BLaER1 treated with 17β-estradiol and CSF1 and Interleukin-3, amounts not matched to agents 10 nM and 100 nM (cell line): ENCODE results near the gene TEKT5.
A peak's percentile ranks its signal among the peaks of the same experiment; 100 is the strongest.

Experiments used
- H3K27ac ChIP-seq, 11 experiments: shearing (Covaris generic); formaldehyde crosslinking; 2 replicates each; pipeline ENCODE4 v1.8.1; 2022
- H3K27me3 ChIP-seq, 11 experiments: shearing (Covaris generic); formaldehyde crosslinking; 2 replicates each; pipeline ENCODE4 v1.8.1; 2022
- H3K36me3 ChIP-seq, 11 experiments: shearing (Covaris generic); formaldehyde crosslinking; 2 replicates each; pipeline ENCODE4 v1.8.1; 2022
- H3K4me1 ChIP-seq, 10 experiments: shearing (Covaris generic); formaldehyde crosslinking; 2 replicates each; pipeline ENCODE4 v1.8.1; 2022
- H3K4me2 ChIP-seq, 11 experiments: shearing (Covaris generic); formaldehyde crosslinking; 2 replicates each; pipeline ENCODE4 v1.8.1; 2022
- H3K4me3 ChIP-seq, 10 experiments: shearing (Covaris generic); formaldehyde crosslinking; 2 replicates each; pipeline ENCODE4 v1.8.1; 2022
- H3K9ac ChIP-seq, 11 experiments: shearing (Covaris generic); formaldehyde crosslinking; 2 replicates each; pipeline ENCODE4 v1.8.1; 2022
- H3K9me3 ChIP-seq, 11 experiments: shearing (Covaris generic); formaldehyde crosslinking; replicated peaks in 1 of 11; 2 replicates each; pipeline ENCODE4 v1.8.1; 2022
- H4K20me1 ChIP-seq, 11 experiments: shearing (Covaris generic); formaldehyde crosslinking; 2 replicates each; pipeline ENCODE4 v1.8.1; 2022
- Cebpa-rat ChIP-seq, 11 experiments: shearing (Covaris generic); IDR thresholded peaks; 2 replicates each; pipeline ENCODE4 v1.8.1; 2022

Gene TEKT5

DNA sequence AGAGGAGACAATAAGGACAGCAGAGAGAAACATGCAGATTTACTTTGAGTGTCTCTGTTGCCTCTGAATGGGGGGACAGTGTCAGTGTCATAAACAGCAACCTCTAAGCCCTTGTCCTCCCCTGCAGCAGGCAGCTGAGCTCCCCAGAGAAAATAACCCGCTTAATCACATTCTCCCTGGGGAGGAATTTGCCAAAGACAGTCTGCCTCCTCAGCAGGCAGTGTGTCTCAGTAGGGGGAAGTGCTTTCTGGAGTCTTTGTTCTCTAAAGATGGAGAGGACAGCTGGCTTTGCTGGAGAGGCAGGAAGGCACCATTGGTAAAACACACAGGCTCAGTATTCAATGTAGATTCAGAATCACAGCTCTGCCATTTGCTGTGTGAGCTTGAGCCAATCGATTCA lies 16.1 kb downstream of the TEKT5 start:
- no peak for TF ChIP-seq Cebpa-rat (IDR thresholded peaks at IDR 0.05)

DNA sequence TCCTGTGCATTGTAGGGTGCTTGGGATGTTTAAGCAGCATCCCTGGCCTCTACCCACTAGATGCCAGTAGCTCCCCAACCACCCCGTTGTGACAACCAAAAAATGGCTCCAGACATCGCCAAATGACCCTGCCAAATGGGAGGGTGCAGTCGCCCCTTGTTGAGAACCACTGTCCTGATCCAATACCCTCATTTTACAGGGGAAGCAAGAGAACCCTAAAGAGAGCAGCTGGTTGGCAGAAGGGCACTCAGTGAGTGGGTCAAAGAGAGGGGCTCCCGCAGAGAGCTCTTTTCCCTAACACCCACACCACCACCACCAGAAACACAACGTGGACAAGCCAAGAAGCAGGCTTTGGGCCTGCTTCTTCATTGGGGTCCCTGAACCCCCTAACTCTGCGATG lies 18.4 kb downstream of the TEKT5 start:
- no peak for TF ChIP-seq Cebpa-rat (IDR thresholded peaks at IDR 0.05)
- Histone ChIP-seq H3K4me3 (no peak overlapping the region), H4K20me1 (no peaks in the 10 kb centered on the region), H3K27ac (no peak overlapping the region), H3K36me3 (no peaks in the 10 kb centered on the region), H3K4me1 (peaks cover 16 to 31% (median 28%) of the 10 kb centered on the region in 10 experiments; a peak in 19 of 20 replicates), H3K4me2 (no peak overlapping the region), H3K9me3 (peaks cover 0 to 7% (median 0%) of the 10 kb centered on the region in 11 experiments; a peak in 6 of 22 replicates), H3K9ac (no peak overlapping the region), H3K27me3 (no peaks in the 10 kb centered on the region)

More for the DNA sequence above, 16.1 kb downstream of the TEKT5 start:
- Histone ChIP-seq H4K20me1 (no peaks in the 10 kb centered on the region), H3K36me3 (no peaks in the 10 kb centered on the region), H3K4me3 (no peak overlapping the region; a peak in 3 of 20 replicates), H3K4me1 (peaks cover 16 to 31% (median 28%) of the 10 kb centered on the region in 10 experiments; a peak in 19 of 20 replicates), H3K9me3 (no peaks in the 10 kb centered on the region), H3K4me2 (peak overlapping the region; percentile 20 to 87 (median 75); a peak in 21 of 22 replicates), H3K27me3 (no peaks in the 10 kb centered on the region), H3K27ac (peak overlapping the region in 8 of 11 experiments; percentile 66 to 88 (median 80); a peak in 16 of 22 replicates), H3K9ac (peak overlapping the region in 8 of 11 experiments; percentile 36 to 77 (median 58); a peak in 14 of 22 replicates)

DNA sequence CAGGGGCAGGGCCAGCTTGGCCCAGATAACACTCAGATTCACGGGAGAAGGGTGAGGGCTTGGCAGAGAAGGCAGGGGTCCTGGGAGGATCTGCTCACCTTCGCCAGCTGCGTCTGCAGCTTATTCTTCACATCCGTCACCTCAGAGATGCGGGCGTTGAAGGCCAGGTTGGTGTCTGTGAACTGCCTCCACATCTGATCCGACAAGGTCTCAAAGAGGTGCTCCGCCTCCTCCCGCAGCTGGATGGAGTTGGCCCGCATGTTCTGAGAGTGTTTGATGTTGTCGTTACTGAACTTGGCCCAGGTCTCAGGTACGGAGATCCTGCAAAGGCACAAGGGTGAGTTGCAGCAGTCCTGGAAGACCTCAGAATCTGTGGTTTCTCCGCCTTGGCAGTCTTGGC lies 18.9 kb downstream of the TEKT5 start:
- H3K9me3 ChIP-seq: peaks cover 0 to 7% (median 0%) of the 10 kb centered on the region in 11 experiments; a peak in 6 of 22 replicates
- no peaks in the 10 kb centered on the region for H4K20me1 ChIP-seq
- H3K36me3 ChIP-seq: no peaks in the 10 kb centered on the region
- no peak overlapping the region for H3K4me2 ChIP-seq
- no peak for TF ChIP-seq Cebpa-rat (IDR thresholded peaks at IDR 0.05)
- H3K27ac ChIP-seq: no peak overlapping the region
- H3K9ac ChIP-seq: no peak overlapping the region
- peaks cover 16 to 31% (median 28%) of the 10 kb centered on the region in 10 experiments; a peak in 19 of 20 replicates for H3K4me1 ChIP-seq
- H3K4me3 ChIP-seq: no peak overlapping the region
- no peaks in the 10 kb centered on the region for H3K27me3 ChIP-seq

DNA sequence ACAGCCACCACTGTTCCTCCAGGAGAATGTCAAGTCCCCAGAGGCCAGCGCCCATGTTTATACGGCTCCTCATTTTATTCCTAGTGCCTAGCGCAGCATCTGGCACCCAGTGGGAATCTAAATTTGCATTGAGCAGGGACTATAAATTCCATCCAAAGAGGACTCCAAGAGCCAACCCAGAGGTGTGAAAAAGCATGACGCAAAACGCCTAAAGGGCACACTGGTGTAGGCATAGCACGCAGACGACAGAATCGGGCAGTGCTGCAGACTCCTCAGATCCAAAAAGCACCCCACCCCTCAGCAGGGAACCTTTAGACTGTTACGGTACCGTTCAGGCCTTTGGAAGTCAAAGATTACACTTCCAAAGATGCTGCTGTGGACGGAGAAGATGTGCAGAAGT lies 19.5 kb downstream of the TEKT5 start:
- no peaks in the 10 kb centered on the region for H3K36me3 ChIP-seq
- no peaks in the 10 kb centered on the region for H3K27me3 ChIP-seq
- no peaks in the 10 kb centered on the region for H4K20me1 ChIP-seq
- H3K9me3 ChIP-seq: peaks cover 0 to 7% (median 0%) of the 10 kb centered on the region in 11 experiments; a peak in 6 of 22 replicates
- H3K27ac ChIP-seq: no peak overlapping the region
- no peak for TF ChIP-seq Cebpa-rat (IDR thresholded peaks at IDR 0.05)
- H3K4me1 ChIP-seq: peaks cover 16 to 32% (median 28%) of the 10 kb centered on the region in 10 experiments; a peak in 19 of 20 replicates
- H3K9ac ChIP-seq: no peak overlapping the region
- H3K4me3 ChIP-seq: no peak overlapping the region
- H3K4me2 ChIP-seq: no peak overlapping the region

DNA sequence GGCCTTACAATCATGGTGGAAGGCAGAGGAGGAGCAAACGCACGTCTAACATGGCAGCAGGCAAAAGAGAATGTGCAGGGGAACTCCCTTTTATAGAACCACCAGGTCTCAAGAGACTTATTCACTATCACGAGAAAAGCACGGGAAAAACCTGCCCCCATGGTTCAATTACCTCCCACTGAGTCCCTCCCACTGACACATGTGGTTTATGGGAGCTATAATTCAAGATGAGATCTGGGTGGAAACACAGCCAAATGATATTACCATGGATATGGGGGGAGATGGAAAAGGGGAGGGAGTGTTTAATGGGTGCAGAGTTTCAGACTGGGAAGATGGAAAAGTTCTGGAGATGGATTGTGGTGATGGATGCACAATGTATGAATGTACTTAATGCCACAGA lies 23.0 kb downstream of the TEKT5 start:
- Histone ChIP-seq H3K9ac (no peak overlapping the region), H3K27me3 (no peaks in the 10 kb centered on the region), H3K4me3 (no peak overlapping the region), H3K27ac (no peak overlapping the region), H3K9me3 (peaks cover 0 to 7% (median 0%) of the 10 kb centered on the region in 11 experiments; a peak in 6 of 22 replicates), H3K4me2 (no peak overlapping the region), H3K36me3 (no peaks in the 10 kb centered on the region), H4K20me1 (no peaks in the 10 kb centered on the region), H3K4me1 (peaks cover 0 to 11% (median 2%) of the 10 kb centered on the region in 10 experiments; a peak in 5 of 20 replicates)
- TF ChIP-seq Cebpa-rat (IDR thresholded peaks at IDR 0.05): no peak

DNA sequence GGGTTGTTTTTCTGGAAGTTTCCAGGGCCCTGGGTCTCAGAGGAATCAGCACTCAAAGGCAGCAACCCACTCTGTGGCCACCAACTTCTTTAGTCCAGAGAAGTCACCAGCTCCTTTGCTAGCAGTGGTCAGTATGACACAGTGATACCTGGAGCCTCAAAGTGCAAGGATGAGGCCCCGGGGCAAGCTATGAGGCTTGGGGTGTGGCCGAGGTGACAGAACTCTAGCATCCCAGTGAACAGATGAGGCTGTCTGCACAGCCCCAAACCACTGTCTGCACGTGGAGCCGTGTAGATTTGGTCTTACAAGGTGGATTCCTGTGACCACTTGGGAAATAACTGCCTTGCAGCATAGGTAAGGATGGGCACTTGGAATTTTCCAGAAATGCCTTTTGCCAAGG lies 24.9 kb downstream of the TEKT5 start:
- TF ChIP-seq Cebpa-rat (IDR thresholded peaks at IDR 0.05): no peak
- no peaks in the 10 kb centered on the region for H3K36me3 ChIP-seq
- H3K9ac ChIP-seq: no peak overlapping the region
- H3K27me3 ChIP-seq: no peaks in the 10 kb centered on the region
- peaks cover 0 to 7% (median 0%) of the 10 kb centered on the region in 11 experiments; a peak in 6 of 22 replicates for H3K9me3 ChIP-seq
- no peak overlapping the region for H3K4me3 ChIP-seq
- no peak overlapping the region for H3K27ac ChIP-seq
- no peaks in the 10 kb centered on the region for H4K20me1 ChIP-seq
- no peak overlapping the region for H3K4me2 ChIP-seq
- peaks cover 0 to 11% (median 2%) of the 10 kb centered on the region in 10 experiments; a peak in 5 of 20 replicates for H3K4me1 ChIP-seq

DNA sequence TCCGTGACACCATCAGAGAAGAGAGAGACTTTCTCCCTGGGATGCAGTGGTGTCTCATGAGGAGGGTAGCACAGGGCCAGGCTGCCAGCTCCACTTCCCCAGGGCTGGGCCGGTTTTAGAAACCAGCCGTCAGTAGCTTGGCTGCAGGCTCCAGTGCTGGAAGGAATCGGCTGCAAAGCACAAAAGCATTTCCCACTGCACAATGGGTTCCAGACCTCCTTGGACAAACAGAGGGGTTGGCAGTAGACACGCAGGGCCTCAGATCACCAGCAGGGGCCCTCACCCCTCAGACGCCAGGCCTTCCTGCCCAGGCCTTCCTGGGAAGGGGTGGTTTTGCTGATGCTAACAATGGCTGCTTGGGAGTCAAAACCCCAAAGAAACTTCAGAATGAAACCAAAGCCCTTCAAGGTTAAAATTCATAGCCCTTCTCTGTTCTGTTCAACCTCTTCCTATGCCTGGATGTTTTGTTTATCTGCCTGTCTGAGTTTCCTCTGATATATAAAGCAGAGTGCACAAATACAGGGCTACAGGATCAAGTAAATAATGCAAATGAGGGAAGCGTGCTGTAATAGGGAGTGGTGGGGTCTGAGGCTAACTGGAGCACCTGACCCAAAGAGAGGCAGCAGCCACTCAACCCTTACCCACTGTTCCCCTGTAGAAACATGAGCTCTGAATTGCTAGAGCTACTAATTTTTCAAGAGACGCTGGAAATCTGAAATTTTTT lies 26.2 kb downstream of the TEKT5 start:
- H3K27ac ChIP-seq: no peak overlapping the region
- H3K4me3 ChIP-seq: no peak overlapping the region
- no peak for TF ChIP-seq Cebpa-rat (IDR thresholded peaks at IDR 0.05)
- peaks cover 0 to 7% (median 0%) of the 10 kb centered on the region in 11 experiments; a peak in 6 of 22 replicates for H3K9me3 ChIP-seq
- no peaks in the 10 kb centered on the region for H3K27me3 ChIP-seq
- no peaks in the 10 kb centered on the region for H4K20me1 ChIP-seq
- no peaks in the 10 kb centered on the region for H3K36me3 ChIP-seq
- H3K4me2 ChIP-seq: 0 out of 22 replicates have a peak overlapping the region, but pooled peaks of 1 of the 11 experiments have one; percentile 3
- peaks cover 0 to 11% (median 2%) of the 10 kb centered on the region in 10 experiments; a peak in 5 of 20 replicates for H3K4me1 ChIP-seq
- H3K9ac ChIP-seq: no peak overlapping the region

DNA sequence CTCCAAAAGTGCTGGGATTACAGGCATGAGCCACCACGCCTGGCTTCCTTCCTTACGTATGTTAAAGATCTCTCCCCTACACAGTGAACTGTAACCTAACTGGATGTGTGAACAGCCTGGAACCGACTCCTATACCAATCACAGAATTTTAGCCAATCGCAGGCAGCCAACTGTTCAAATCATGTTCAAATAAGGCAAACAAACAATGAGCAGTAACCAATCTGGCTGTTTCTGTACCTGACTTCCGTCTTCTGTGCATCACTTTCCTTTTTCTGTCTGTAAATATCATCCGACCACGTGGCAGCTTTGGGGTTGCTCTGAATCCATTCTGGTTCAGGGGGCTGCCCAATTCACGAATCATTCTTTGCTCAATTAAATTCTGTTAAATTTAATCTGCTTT lies 27.5 kb downstream of the TEKT5 start:
- Histone ChIP-seq H3K27ac (no peak overlapping the region), H3K4me2 (no peak overlapping the region), H3K9ac (no peak overlapping the region), H3K27me3 (no peaks in the 10 kb centered on the region), H4K20me1 (no peaks in the 10 kb centered on the region), H3K4me3 (no peak overlapping the region), H3K9me3 (peaks cover 0 to 7% (median 0%) of the 10 kb centered on the region in 11 experiments; a peak in 6 of 22 replicates), H3K36me3 (no peaks in the 10 kb centered on the region), H3K4me1 (peaks cover 0 to 11% (median 2%) of the 10 kb centered on the region in 10 experiments; a peak in 5 of 20 replicates)
- TF ChIP-seq Cebpa-rat (IDR thresholded peaks at IDR 0.05): no peak

DNA sequence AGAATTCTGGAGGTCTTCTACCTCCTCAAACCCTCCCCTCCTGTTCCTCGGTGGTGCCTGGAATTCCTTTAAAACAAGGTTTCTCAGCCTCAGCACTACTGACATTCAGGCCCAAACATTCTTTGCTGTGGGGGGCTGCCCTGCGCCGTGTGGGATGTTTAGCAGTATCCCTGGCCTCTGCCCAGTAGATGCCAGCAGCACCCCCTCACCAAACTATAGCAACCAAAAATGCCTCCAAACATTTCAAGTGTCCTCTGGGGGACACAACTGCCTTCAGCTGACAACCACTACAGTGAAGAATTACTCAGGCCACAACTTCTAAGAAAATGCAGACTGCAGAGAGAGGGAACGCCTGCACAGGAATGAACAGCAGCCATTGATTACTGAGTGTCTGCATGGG lies 28.4 kb downstream of the TEKT5 start:
- peaks cover 0 to under 1% (median 0%) of the 10 kb centered on the region in 11 experiments; a peak in 2 of 22 replicates for H3K9me3 ChIP-seq
- no peak for TF ChIP-seq Cebpa-rat (IDR thresholded peaks at IDR 0.05)
- H3K9ac ChIP-seq: no peak overlapping the region
- H4K20me1 ChIP-seq: no peaks in the 10 kb centered on the region
- no peak overlapping the region for H3K4me2 ChIP-seq
- peaks cover 0 to 11% (median 2%) of the 10 kb centered on the region in 10 experiments; a peak in 5 of 20 replicates for H3K4me1 ChIP-seq
- no peak overlapping the region for H3K27ac ChIP-seq
- H3K27me3 ChIP-seq: no peaks in the 10 kb centered on the region
- H3K4me3 ChIP-seq: no peak overlapping the region
- no peaks in the 10 kb centered on the region for H3K36me3 ChIP-seq
